GM13976 (cell line): ENCODE measurements around the gene CNBD2.
"Not testable (repeated sequence)": the region's sequence is repeated elsewhere in the genome, so short reads cannot be mapped to it uniquely, and the experiment has no call there.

Source experiments
- DNase-seq: peaks from one replicate; pipeline ENCODE4 v3.0.0; 2012; ENCODE audit warnings: low spot score
- in situ Hi-C: fragments of 300-500 bp; cut with MboI; formaldehyde crosslinking; loops from one replicate; pipeline ENCODE4 v1.12.0; 2022; ENCODE audit warnings: low sequenced_read_pairs, mixed read lengths, inconsistent platforms; ENCODE audit not compliant: unreplicated experiment
- TF ChIP-seq, protein P1 (sequence below): IDR thresholded peaks from 2 replicates; pipeline ENCODE4 v1.5.1; 2012; ENCODE audit warnings: borderline replicate concordance, mild to moderate bottlenecking; ENCODE audit not compliant: insufficient read depth; ENCODE audit errors: extremely low read depth, missing control alignments, control extremely low read depth

The CNBD2 gene

GRCh38 chr20:35984382-35984781 lies 16.0 kb downstream of the CNBD2 start:
- TF ChIP-seq, protein P1, sequence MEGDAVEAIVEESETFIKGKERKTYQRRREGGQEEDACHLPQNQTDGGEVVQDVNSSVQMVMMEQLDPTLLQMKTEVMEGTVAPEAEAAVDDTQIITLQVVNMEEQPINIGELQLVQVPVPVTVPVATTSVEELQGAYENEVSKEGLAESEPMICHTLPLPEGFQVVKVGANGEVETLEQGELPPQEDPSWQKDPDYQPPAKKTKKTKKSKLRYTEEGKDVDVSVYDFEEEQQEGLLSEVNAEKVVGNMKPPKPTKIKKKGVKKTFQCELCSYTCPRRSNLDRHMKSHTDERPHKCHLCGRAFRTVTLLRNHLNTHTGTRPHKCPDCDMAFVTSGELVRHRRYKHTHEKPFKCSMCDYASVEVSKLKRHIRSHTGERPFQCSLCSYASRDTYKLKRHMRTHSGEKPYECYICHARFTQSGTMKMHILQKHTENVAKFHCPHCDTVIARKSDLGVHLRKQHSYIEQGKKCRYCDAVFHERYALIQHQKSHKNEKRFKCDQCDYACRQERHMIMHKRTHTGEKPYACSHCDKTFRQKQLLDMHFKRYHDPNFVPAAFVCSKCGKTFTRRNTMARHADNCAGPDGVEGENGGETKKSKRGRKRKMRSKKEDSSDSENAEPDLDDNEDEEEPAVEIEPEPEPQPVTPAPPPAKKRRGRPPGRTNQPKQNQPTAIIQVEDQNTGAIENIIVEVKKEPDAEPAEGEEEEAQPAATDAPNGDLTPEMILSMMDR, result no peak
- DNase-seq, result no peak
- in situ Hi-C loops, result loop anchor here (25.0 kb wide), 1 partner anchor 453 kb away; no protein-coding TSS in a partner anchor

- in situ Hi-C loops, result loop anchor here (25.0 kb wide), 1 partner anchor 451 kb away; no protein-coding TSS in a partner anchor
- TF ChIP-seq, protein P1, result no peak
- no peak for DNase-seq
Measured at GRCh38 chr20:35985806-35986205, 17.4 kb downstream of the CNBD2 start.

- in situ Hi-C loops, result loop anchor here (25.0 kb wide), 1 partner anchor 448 kb away; no protein-coding TSS in a partner anchor
- TF ChIP-seq, protein P1, result no peak
- no peak for DNase-seq
Measured at GRCh38 chr20:35988910-35989463, 20.6 kb downstream of the CNBD2 start.

- in situ Hi-C loops, result loop anchor here (5.0 to 25.0 kb wide), 2 partner anchors 146 to 446 kb away; no protein-coding TSS in a partner anchor
- TF ChIP-seq, protein P1, result peak; percentile 25
- DNase-seq, result no peak
Measured at GRCh38 chr20:35991142-35991771, 22.9 kb downstream of the CNBD2 start.

DNA sequence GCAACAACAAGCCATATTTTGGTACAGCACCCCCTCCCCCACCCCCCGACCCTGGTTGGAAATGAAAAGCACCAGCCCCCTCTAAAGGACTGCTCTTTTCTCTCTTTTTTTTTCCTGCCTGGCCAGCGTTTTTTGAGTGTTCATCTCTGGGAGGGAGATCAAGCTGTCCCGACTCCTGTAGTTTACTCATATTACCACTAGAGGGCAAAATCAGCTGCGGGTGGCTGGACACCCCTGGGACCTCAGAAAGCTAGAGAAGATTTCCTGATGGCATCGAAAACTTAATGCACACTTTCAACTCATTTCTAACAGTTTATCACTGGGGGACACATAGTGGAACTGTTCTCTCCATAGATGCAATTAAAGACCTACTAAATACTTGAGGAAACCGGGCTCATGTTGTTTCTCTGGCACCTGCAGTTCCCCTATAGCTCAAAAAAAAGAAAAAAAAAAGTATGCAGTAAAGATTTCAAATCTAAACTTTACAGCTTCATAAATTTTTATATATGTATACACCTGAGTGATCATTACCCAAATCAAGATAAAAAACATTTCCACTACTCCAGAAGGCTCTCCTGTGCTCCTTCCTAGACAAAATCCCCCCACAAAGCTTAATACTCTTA lies 24.4 kb downstream of the CNBD2 start:
- in situ Hi-C loops, result loop anchor here (5.0 to 25.0 kb wide), 2 partner anchors 144 to 444 kb away; no protein-coding TSS in a partner anchor
- peak; percentile 77 for DNase-seq
- TF ChIP-seq, protein P1, result peak; percentile 69

- DNase-seq, result peak; percentile 76
- in situ Hi-C loops, result loop anchor here (5.0 to 25.0 kb wide), 2 partner anchors 142 to 442 kb away; no protein-coding TSS in a partner anchor
- TF ChIP-seq, protein P1, result peak; percentile 85
Measured at GRCh38 chr20:35994994-35995453, 26.6 kb downstream of the CNBD2 start.

DNA sequence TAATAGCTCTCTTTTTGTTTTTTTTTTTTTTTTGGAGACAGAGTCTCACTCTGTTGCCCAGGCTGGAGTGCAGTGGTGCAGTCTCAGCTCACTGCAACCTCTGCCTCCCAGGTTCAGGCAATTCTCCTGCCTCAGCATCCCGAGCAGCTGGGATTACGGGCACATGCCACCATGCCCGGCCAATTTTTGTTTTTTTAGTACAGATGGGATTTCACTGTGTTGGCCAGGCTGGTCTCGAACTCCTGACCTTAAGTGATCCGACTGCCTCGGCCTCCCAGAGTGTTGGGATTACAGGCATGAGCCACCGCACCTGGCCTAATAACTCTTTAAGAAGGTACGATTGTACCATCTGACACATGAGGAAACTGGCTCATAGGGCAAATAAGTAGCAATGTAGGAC lies 28.1 kb downstream of the CNBD2 start:
- not testable (repeated sequence) for DNase-seq
- in situ Hi-C loops, result loop anchor here (25.0 kb wide), 1 partner anchor 441 kb away; no protein-coding TSS in a partner anchor

- in situ Hi-C loops, DNase-seq: not testable (repeated sequence)
Measured at GRCh38 chr20:36001331-36001730, 32.9 kb downstream of the CNBD2 start.
